AG09319 (cell line): ENCODE data around the gene CTTNBP2.

ENCODE experiments used
- DNase-seq: peaks from one replicate; pipeline ENCODE4 v3.0.0-alpha.2; 2010; ENCODE audit warnings: low read depth; ENCODE audit errors: extremely low read depth
- TF ChIP-seq, protein P1 (sequence below): IDR thresholded peaks from 2 replicates; pipeline ENCODE4 v1.5.1; 2011; ENCODE audit warnings: low read depth, mild to moderate bottlenecking, inconsistent platforms, low read length, moderate library complexity

The CTTNBP2 gene

DNA sequence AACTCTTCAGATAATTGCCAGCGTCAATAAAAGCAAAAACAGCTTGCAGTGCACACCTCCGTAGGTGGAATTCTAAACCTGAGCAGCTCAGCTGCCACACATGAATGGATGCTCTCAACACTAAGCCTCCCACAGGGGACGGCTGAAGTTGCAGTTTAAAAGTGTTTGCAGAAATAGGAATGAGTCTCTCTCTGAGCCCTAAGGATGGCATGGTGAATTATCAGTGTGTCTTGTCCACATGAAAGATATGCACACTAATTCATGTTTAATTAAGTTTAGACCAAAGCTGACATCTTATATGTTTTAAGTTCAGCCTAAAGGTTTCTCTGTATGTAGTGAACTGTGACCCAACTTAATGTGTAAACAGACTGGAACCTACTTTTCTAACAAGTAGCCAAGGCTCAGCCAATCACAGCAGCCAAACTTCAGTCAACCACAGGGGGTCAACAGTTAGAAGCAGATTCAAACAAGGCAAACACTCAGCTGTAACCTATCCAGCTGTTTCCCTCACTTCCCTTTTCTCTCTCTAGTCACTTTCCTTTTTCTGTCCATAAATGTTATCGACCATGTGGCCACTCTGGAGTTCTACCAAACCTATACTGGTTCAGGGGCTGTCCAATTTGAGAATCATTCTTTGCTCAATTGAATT lies 38.1 kb downstream of the CTTNBP2 start:
- DNase-seq = no peak

DNA sequence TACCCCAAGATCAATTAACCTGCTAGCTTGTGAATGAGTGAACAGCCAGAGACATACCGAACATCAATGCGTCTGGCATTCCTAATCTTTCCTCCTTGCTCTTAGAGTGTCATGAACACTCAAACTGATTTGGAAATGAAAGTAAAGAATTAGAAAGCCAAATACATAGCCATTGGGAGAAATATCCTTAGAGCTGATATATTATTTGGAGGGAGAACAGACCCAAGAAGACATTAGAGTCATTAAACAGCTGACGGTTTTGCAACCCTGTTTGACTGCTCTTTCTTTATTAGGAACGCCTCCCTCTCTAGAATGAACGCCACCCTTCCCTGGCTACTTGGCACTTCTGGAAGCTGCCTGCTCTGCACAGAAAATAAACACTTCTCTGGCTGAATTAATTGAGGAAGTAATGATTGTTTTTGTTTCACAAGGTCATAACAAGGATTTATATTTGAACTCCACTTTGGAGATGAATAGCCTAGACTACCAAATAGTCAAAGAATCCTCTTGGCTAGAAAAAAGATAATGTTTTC lies 42.8 kb downstream of the CTTNBP2 start:
- TF ChIP-seq, protein P1, sequence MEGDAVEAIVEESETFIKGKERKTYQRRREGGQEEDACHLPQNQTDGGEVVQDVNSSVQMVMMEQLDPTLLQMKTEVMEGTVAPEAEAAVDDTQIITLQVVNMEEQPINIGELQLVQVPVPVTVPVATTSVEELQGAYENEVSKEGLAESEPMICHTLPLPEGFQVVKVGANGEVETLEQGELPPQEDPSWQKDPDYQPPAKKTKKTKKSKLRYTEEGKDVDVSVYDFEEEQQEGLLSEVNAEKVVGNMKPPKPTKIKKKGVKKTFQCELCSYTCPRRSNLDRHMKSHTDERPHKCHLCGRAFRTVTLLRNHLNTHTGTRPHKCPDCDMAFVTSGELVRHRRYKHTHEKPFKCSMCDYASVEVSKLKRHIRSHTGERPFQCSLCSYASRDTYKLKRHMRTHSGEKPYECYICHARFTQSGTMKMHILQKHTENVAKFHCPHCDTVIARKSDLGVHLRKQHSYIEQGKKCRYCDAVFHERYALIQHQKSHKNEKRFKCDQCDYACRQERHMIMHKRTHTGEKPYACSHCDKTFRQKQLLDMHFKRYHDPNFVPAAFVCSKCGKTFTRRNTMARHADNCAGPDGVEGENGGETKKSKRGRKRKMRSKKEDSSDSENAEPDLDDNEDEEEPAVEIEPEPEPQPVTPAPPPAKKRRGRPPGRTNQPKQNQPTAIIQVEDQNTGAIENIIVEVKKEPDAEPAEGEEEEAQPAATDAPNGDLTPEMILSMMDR = no peak
- no peak for DNase-seq

More for the DNA sequence above, 38.1 kb downstream of the CTTNBP2 start:
- TF ChIP-seq, protein P1 = no peak

DNA sequence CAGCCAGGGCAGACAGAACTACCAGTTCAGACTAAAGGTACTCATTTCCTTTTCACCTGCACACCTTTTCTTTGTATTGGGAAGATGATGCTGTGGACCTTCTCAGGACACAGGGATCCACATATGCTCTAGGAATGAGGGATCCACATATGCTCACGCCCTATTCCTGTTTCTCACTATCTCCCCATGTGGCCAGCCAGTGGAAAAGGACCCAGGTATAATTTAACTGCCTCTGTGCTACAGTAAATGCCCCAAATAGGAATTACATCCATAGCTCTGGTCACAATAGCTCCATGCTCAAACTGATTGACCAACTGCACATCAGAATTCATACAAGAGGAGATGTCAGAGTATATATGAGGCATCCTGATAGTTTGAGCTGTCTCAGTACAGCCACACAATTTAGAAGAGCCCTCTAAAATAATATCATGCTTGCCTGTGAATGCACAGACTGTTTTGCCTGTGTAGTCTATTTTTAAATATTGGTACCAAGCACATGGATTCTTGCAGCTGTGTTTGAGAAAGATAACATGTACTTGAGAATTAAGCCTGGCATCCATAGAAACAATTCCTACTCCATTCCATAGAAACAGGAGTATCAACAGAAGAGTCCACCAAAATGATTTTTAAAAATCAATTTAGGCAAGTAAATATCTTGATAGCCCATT lies 43.7 kb downstream of the CTTNBP2 start:
- DNase-seq = no peak
- TF ChIP-seq, protein P1 = no peak

DNA sequence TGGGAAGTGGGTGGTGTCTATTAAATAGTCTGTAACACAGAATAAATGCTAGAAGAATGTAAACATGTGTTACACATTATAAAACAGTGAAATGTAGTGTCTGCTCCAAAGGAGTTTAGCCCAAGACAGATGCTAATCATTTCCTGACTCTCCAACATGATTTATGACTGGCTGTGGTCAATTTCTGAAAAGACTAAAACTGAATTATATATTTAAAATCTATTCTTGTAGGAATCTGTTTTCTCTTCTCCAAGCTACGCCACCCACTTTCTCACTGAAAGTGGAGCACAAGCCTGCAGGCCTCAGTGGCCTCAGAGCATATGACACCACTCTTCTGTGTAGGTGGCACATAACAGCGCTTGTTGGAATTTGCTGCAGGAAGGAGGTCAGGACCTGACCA lies 44.4 kb downstream of the CTTNBP2 start:
- peak; percentile 16 for DNase-seq
- TF ChIP-seq, protein P1 = no peak

DNA sequence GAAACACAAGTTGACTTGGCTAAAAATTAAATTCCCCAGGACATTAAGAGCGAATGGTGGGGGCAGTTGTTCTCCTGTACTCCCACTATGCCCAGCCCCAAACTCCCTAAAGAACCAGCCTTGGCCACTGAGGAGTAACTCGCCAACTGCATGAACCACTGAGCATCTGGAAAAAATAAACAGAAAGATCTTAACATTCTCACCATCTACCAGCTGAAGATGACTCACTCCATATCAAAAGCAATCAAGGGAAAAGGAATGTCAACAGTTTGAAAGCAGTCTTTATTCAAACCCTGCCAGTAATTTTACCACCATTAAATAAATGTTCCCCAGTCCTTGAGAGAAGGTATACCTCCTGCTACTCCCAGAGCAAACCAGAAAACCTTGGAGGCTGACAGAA lies 45.4 kb downstream of the CTTNBP2 start:
- peak; percentile 36 for DNase-seq
- TF ChIP-seq, protein P1 = no peak

DNA sequence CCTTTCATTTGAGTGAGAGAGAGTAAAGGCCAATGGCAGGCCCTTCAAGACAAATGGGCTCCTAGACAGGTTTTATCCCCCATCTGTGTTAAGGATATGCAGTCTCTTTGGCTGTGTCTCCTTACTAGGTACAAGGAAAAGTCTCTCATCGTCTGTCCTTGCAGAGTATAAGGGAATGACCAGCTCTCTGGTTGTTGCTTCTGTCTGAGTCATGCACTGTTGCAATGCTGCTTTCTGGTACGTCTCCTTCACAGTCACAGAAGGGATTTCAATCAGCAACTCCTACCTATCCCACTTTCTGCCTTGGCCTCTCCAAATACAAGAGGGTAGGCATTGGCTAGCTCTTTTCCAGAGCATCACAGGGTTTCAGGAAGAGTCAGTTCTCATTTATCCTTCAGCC lies 48.1 kb downstream of the CTTNBP2 start:
- DNase-seq = no peak
- TF ChIP-seq, protein P1 = no peak

DNA sequence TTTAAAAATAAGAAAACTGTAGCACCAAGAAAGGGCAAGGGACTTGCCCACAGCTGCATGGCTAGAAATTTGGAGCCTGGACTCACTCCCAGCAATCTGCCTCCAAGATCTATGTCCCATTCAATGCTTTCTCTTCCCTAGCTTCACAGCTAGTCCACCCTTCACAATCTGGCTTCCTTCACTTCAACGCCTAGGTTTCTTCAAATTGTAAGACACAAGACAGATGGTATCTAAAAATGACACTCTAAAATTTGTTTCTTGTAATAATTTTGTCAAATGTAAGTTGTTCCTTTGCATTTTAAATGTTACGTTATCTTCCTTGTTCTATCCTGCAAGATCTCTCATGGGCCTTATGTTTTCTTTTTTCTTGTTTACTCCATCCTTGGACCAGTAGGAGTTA lies 48.6 kb downstream of the CTTNBP2 start:
- TF ChIP-seq, protein P1 = no peak

More for the DNA sequence above, 48.6 kb downstream of the CTTNBP2 start:
- no peak for DNase-seq
